ENCODE measurements around the gene CTNNA3. TPM values are rescaled to one million over a fixed set of nuclear protein-coding genes. Genes with fewer than 3 reads are reported as not detected.

CTNNA3 gene
- polyA plus RNA-seq, 2 donors: 0.08 to 0.10 TPM

- H3K4me3 ChIP-seq (ENCODE audit: low read depth in 1 of 2, low read length in 2 of 2): no peak overlapping the region
- H3K9me3 ChIP-seq (ENCODE audit: control insufficient read depth in 2 of 2, insufficient read depth in 1 of 2, low read depth in 1 of 2, low read length in 1 of 2): peaks cover 0 to 2% of the 10 kb centered on the region in 2 donors
- H3K27ac ChIP-seq (ENCODE audit: low read depth in 2 of 2, low read length in 1 of 2): no peak overlapping the region
- no peaks in the 10 kb centered on the region for H3K4me1 ChIP-seq (ENCODE audit: control insufficient read depth in 2 of 2, insufficient read depth in 2 of 2, low read length in 1 of 2)
- no peaks in the 10 kb centered on the region for H3K36me3 ChIP-seq (ENCODE audit: control insufficient read depth in 2 of 2, insufficient read depth in 2 of 2, low read length in 1 of 2)
- 55 to 63% methylated on average over 6 of the region's 6 CpGs for WGBS, 2 donors
- H3K27me3 ChIP-seq (ENCODE audit: control insufficient read depth in 1 of 2, insufficient read depth in 2 of 2, low read length in 2 of 2): no peaks in the 10 kb centered on the region
Measured at GRCh38 chr10:67609996-67610793, 85.8 kb downstream of the CTNNA3 start.

- 94 to 100% methylated on average over 2 of the region's 2 CpGs for WGBS, 2 donors
- Histone ChIP-seq H3K36me3 (ENCODE audit: control insufficient read depth in 2 of 2, insufficient read depth in 2 of 2, low read length in 1 of 2) (no peaks in the 10 kb centered on the region), H3K27me3 (ENCODE audit: control insufficient read depth in 1 of 2, insufficient read depth in 2 of 2, low read length in 2 of 2) (no peaks in the 10 kb centered on the region), H3K4me1 (ENCODE audit: control insufficient read depth in 2 of 2, insufficient read depth in 2 of 2, low read length in 1 of 2) (no peaks in the 10 kb centered on the region), H3K27ac (ENCODE audit: low read depth in 2 of 2, low read length in 1 of 2) (no peak overlapping the region), H3K9me3 (ENCODE audit: control insufficient read depth in 2 of 2, insufficient read depth in 1 of 2, low read depth in 1 of 2, low read length in 1 of 2) (no peaks in the 10 kb centered on the region), H3K4me3 (ENCODE audit: low read depth in 1 of 2, low read length in 2 of 2) (no peak overlapping the region)
Measured at GRCh38 chr10:67608001-67608400, 88.0 kb downstream of the CTNNA3 start.

GRCh38 chr10:67607472-67607871, 88.5 kb downstream of the CTNNA3 start:
- Histone ChIP-seq H3K4me1 (ENCODE audit: control insufficient read depth in 2 of 2, insufficient read depth in 2 of 2, low read length in 1 of 2) (no peaks in the 10 kb centered on the region), H3K27ac (ENCODE audit: low read depth in 2 of 2, low read length in 1 of 2) (no peak overlapping the region)
- WGBS, 2 donors: 44 to 45% methylated on average over 1 of the region's 1 CpG

GRCh38 chr10:67606572-67606971, 89.4 kb downstream of the CTNNA3 start:
- H3K4me3 ChIP-seq (ENCODE audit: low read depth in 1 of 2, low read length in 2 of 2): no peak overlapping the region
- no peak overlapping the region for H3K27ac ChIP-seq (ENCODE audit: low read depth in 2 of 2, low read length in 1 of 2)
- WGBS, 2 donors: 56 to 65% methylated on average over 3 of the region's 3 CpGs
- no peaks in the 10 kb centered on the region for H3K27me3 ChIP-seq (ENCODE audit: control insufficient read depth in 1 of 2, insufficient read depth in 2 of 2, low read length in 2 of 2)
- H3K9me3 ChIP-seq (ENCODE audit: control insufficient read depth in 2 of 2, insufficient read depth in 1 of 2, low read depth in 1 of 2, low read length in 1 of 2): no peaks in the 10 kb centered on the region
- H3K36me3 ChIP-seq (ENCODE audit: control insufficient read depth in 2 of 2, insufficient read depth in 2 of 2, low read length in 1 of 2): no peaks in the 10 kb centered on the region
- H3K4me1 ChIP-seq (ENCODE audit: control insufficient read depth in 2 of 2, insufficient read depth in 2 of 2, low read length in 1 of 2): no peaks in the 10 kb centered on the region

More at GRCh38 chr10:67607472-67607871, 88.5 kb downstream of the CTNNA3 start:
- Histone ChIP-seq H3K27me3 (ENCODE audit: control insufficient read depth in 1 of 2, insufficient read depth in 2 of 2, low read length in 2 of 2) (no peaks in the 10 kb centered on the region), H3K4me3 (ENCODE audit: low read depth in 1 of 2, low read length in 2 of 2) (no peak overlapping the region), H3K36me3 (ENCODE audit: control insufficient read depth in 2 of 2, insufficient read depth in 2 of 2, low read length in 1 of 2) (no peaks in the 10 kb centered on the region), H3K9me3 (ENCODE audit: control insufficient read depth in 2 of 2, insufficient read depth in 1 of 2, low read depth in 1 of 2, low read length in 1 of 2) (no peaks in the 10 kb centered on the region)

GRCh38 chr10:67603701-67604100, 92.3 kb downstream of the CTNNA3 start:
- Histone ChIP-seq H3K4me3 (ENCODE audit: low read depth in 1 of 2, low read length in 2 of 2) (no peak overlapping the region), H3K9me3 (ENCODE audit: control insufficient read depth in 2 of 2, insufficient read depth in 1 of 2, low read depth in 1 of 2, low read length in 1 of 2) (no peaks in the 10 kb centered on the region), H3K4me1 (ENCODE audit: control insufficient read depth in 2 of 2, insufficient read depth in 2 of 2, low read length in 1 of 2) (no peaks in the 10 kb centered on the region), H3K36me3 (ENCODE audit: control insufficient read depth in 2 of 2, insufficient read depth in 2 of 2, low read length in 1 of 2) (no peaks in the 10 kb centered on the region), H3K27ac (ENCODE audit: low read depth in 2 of 2, low read length in 1 of 2) (no peak overlapping the region), H3K27me3 (ENCODE audit: control insufficient read depth in 1 of 2, insufficient read depth in 2 of 2, low read length in 2 of 2) (no peaks in the 10 kb centered on the region)
- 92% methylated on average over 3 of the region's 3 CpGs for WGBS, 2 donors

GRCh38 chr10:67603086-67603485, 92.9 kb downstream of the CTNNA3 start:
- Histone ChIP-seq H3K27me3 (ENCODE audit: control insufficient read depth in 1 of 2, insufficient read depth in 2 of 2, low read length in 2 of 2) (no peaks in the 10 kb centered on the region), H3K4me1 (ENCODE audit: control insufficient read depth in 2 of 2, insufficient read depth in 2 of 2, low read length in 1 of 2) (no peaks in the 10 kb centered on the region), H3K4me3 (ENCODE audit: low read depth in 1 of 2, low read length in 2 of 2) (no peak overlapping the region), H3K27ac (ENCODE audit: low read depth in 2 of 2, low read length in 1 of 2) (no peak overlapping the region), H3K36me3 (ENCODE audit: control insufficient read depth in 2 of 2, insufficient read depth in 2 of 2, low read length in 1 of 2) (no peaks in the 10 kb centered on the region), H3K9me3 (ENCODE audit: control insufficient read depth in 2 of 2, insufficient read depth in 1 of 2, low read depth in 1 of 2, low read length in 1 of 2) (no peaks in the 10 kb centered on the region)
- WGBS, 2 donors: 77 to 78% methylated on average over 8 of the region's 8 CpGs

- Histone ChIP-seq H3K4me3 (ENCODE audit: low read depth in 1 of 2, low read length in 2 of 2) (no peak overlapping the region), H3K27me3 (ENCODE audit: control insufficient read depth in 1 of 2, insufficient read depth in 2 of 2, low read length in 2 of 2) (no peaks in the 10 kb centered on the region), H3K4me1 (ENCODE audit: control insufficient read depth in 2 of 2, insufficient read depth in 2 of 2, low read length in 1 of 2) (no peaks in the 10 kb centered on the region), H3K27ac (ENCODE audit: low read depth in 2 of 2, low read length in 1 of 2) (no peak overlapping the region), H3K9me3 (ENCODE audit: control insufficient read depth in 2 of 2, insufficient read depth in 1 of 2, low read depth in 1 of 2, low read length in 1 of 2) (no peaks in the 10 kb centered on the region), H3K36me3 (ENCODE audit: control insufficient read depth in 2 of 2, insufficient read depth in 2 of 2, low read length in 1 of 2) (no peaks in the 10 kb centered on the region)
- 44 to 51% methylated on average over 4 of the region's 4 CpGs for WGBS, 2 donors
Measured at GRCh38 chr10:67602268-67602950, 93.6 kb downstream of the CTNNA3 start.

- Histone ChIP-seq H3K27ac (ENCODE audit: low read depth in 2 of 2, low read length in 1 of 2) (no peak overlapping the region), H3K9me3 (ENCODE audit: control insufficient read depth in 2 of 2, insufficient read depth in 1 of 2, low read depth in 1 of 2, low read length in 1 of 2) (no peaks in the 10 kb centered on the region), H3K27me3 (ENCODE audit: control insufficient read depth in 1 of 2, insufficient read depth in 2 of 2, low read length in 2 of 2) (no peaks in the 10 kb centered on the region), H3K4me3 (ENCODE audit: low read depth in 1 of 2, low read length in 2 of 2) (no peak overlapping the region), H3K4me1 (ENCODE audit: control insufficient read depth in 2 of 2, insufficient read depth in 2 of 2, low read length in 1 of 2) (no peaks in the 10 kb centered on the region), H3K36me3 (ENCODE audit: control insufficient read depth in 2 of 2, insufficient read depth in 2 of 2, low read length in 1 of 2) (no peaks in the 10 kb centered on the region)
Measured at GRCh38 chr10:67599597-67599996, 96.4 kb downstream of the CTNNA3 start.

GRCh38 chr10:67596641-67597040, 99.4 kb downstream of the CTNNA3 start:
- Histone ChIP-seq H3K9me3 (ENCODE audit: control insufficient read depth in 2 of 2, insufficient read depth in 1 of 2, low read depth in 1 of 2, low read length in 1 of 2) (no peaks in the 10 kb centered on the region), H3K27ac (ENCODE audit: low read depth in 2 of 2, low read length in 1 of 2) (no peak overlapping the region), H3K36me3 (ENCODE audit: control insufficient read depth in 2 of 2, insufficient read depth in 2 of 2, low read length in 1 of 2) (no peaks in the 10 kb centered on the region), H3K4me3 (ENCODE audit: low read depth in 1 of 2, low read length in 2 of 2) (no peak overlapping the region), H3K4me1 (ENCODE audit: control insufficient read depth in 2 of 2, insufficient read depth in 2 of 2, low read length in 1 of 2) (no peaks in the 10 kb centered on the region), H3K27me3 (ENCODE audit: control insufficient read depth in 1 of 2, insufficient read depth in 2 of 2, low read length in 2 of 2) (no peaks in the 10 kb centered on the region)

GRCh38 chr10:67587771-67588170, 108.2 kb downstream of the CTNNA3 start:
- Histone ChIP-seq H3K36me3 (ENCODE audit: control insufficient read depth in 2 of 2, insufficient read depth in 2 of 2, low read length in 1 of 2) (no peaks in the 10 kb centered on the region), H3K9me3 (ENCODE audit: control insufficient read depth in 2 of 2, insufficient read depth in 1 of 2, low read depth in 1 of 2, low read length in 1 of 2) (peaks cover 0 to 2% of the 10 kb centered on the region in 2 donors), H3K27ac (ENCODE audit: low read depth in 2 of 2, low read length in 1 of 2) (no peak overlapping the region), H3K4me1 (ENCODE audit: control insufficient read depth in 2 of 2, insufficient read depth in 2 of 2, low read length in 1 of 2) (no peaks in the 10 kb centered on the region), H3K4me3 (ENCODE audit: low read depth in 1 of 2, low read length in 2 of 2) (no peak overlapping the region), H3K27me3 (ENCODE audit: control insufficient read depth in 1 of 2, insufficient read depth in 2 of 2, low read length in 2 of 2) (no peaks in the 10 kb centered on the region)
- 80 to 84% methylated on average over 2 of the region's 2 CpGs for WGBS, 2 donors

Data from esophagus (tissue), 2 donors.